CD4-positive, alpha-beta T cell treated with Interleukin-6 at 100 ng/mL for 8 hours (primary cell): ENCODE data around the gene PSME3.

Experiments used
- DNase-seq: peaks from one replicate; pipeline ENCODE4 v3.0.0-alpha.2; 2020; ENCODE audit warnings: mixed read lengths, low spot score

PSME3 gene, protein sequence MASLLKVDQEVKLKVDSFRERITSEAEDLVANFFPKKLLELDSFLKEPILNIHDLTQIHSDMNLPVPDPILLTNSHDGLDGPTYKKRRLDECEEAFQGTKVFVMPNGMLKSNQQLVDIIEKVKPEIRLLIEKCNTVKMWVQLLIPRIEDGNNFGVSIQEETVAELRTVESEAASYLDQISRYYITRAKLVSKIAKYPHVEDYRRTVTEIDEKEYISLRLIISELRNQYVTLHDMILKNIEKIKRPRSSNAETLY

DNA sequence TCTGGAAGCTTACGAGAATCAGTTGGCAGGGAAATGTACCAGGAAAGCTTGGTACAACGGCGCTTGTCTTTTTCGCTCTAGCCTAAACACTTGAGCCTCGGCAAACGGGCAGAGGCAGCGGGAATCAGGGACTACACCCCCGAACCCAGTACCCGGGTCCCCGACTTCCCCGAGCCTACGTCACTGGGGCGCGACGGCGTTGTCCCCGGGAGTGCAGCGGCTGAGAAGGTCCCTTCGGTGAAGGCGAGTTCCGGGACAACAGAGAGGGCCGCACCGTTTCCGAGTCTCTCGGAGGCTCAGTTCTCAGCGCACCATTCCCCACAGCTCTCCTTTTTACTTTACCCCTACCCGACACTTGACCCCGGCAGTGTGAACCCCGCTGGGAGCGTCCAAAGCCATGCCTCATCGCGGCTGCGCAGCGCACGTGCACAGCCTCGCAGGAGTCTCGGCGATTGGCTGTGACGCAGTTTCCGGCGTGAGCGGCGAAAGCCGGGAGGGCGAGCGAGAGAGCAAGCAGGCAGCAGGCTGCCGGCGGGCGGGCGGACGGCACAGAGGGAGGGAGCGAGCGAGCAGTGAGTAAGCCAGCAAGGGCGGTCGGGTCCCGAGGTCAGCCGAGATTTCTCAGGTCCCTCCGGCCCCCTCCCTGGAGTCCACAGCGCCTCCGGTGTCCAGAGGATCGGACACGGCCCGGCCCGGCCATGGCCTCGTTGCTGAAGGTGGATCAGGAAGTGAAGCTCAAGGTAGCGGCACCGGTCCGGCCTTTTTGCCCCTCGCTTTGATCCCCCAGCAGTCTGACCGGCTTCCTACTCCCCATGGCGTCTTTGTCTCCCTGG, at the start of gene PSME3:
Gene PSME3 (plus strand): TSS at position 464 of the 833 bp plus-strand sequence. CDS start 235 bp downstream, at position 699.
- peak; percentile 83 for DNase-seq

DNA sequence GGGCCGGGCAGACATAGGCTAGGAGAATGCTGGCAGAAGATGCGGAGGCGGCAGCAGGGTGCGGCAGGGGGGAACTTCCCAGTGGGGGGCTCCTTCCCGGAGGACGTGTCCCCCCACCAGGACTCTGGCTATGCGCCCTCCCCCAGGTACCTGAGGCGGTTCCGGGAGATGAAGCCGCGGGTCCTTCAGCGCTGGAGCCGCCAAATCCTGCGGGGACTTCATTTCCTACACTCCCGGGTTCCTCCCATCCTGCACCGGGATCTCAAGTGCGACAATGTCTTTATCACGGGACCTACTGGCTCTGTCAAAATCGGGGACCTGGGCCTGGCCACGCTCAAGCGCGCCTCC, 49.4 kb upstream of the PSME3 start:
- no peak for DNase-seq

DNA sequence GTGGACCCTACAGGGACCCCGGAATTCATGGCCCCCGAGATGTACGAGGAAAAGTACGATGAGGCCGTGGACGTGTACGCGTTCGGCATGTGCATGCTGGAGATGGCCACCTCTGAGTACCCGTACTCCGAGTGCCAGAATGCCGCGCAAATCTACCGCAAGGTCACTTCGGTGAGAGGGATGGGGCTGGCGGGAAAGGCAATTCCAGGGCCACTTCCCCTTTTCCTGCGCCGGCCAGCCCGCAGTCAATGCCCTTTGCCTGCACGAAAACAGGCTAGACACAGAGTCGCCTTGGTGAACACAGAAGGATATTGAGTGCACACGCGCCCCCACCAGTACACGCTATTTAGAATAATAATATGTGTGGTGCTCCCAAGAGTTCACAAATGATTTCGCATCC, 48.8 kb upstream of the PSME3 start:
- no peak for DNase-seq

DNA sequence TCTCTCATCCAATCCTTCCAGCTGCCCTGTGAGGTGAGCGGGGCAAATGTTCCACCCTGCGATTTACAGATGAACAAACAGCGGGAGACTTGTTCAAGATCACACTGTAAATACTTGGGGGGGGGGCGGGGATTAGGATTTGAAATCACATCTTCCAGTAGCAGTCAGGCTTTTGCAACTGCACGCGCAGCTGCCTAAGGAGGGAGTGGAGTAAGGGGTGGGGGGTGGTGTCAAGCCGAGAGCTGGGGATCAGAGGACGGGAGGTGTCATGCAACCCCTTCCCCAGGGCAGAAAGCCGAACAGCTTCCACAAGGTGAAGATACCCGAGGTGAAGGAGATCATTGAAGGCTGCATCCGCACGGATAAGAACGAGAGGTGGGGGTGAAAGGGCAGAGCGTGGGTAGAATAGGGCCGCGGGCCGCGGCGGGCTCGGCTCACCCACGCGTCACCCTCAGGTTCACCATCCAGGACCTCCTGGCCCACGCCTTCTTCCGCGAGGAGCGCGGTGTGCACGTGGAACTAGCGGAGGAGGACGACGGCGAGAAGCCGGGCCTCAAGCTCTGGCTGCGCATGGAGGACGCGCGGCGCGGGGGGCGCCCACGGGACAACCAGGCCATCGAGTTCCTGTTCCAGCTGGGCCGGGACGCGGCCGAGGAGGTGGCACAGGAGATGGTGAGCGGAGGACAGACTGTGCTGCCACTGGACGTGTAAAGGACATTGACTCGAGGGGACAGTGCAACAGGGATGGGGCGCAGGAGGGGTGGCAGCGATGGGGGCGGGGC, 48.2 kb upstream of the PSME3 start:
- no peak for DNase-seq

DNA sequence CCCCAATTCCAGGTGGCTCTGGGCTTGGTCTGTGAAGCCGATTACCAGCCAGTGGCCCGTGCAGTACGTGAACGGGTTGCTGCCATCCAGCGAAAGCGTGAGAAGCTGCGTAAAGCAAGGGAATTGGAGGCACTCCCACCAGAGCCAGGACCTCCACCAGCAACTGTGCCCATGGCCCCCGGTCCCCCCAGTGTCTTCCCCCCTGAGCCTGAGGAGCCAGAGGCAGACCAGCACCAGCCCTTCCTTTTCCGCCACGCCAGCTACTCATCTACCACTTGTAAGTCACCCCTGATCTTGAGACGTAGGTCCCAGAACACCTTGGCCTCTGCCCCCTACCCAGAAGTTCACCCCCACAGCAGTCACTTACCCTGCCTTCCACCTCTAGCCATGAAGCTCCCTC, 45.9 kb upstream of the PSME3 start:
- DNase-seq, result no peak

DNA sequence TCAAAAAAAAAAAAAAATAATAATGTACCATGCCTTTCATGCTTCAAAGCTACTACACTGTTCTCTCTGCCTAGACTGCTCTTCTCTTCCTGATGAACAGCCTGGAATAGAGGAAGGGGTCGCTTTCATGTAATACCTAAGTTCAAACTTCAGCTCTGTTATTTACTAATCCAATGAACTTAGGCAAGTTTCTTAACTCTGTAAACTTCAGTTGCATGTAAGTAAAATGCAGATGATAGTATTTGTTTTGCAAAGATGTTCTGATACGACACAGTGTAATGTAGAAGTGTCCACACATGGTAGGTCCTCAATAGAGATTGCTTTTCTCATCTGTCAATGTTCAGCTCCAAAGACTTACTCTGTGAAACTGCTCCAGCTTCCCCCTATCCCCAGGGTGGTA, 41.2 kb upstream of the PSME3 start:
- DNase-seq, result no peak

DNA sequence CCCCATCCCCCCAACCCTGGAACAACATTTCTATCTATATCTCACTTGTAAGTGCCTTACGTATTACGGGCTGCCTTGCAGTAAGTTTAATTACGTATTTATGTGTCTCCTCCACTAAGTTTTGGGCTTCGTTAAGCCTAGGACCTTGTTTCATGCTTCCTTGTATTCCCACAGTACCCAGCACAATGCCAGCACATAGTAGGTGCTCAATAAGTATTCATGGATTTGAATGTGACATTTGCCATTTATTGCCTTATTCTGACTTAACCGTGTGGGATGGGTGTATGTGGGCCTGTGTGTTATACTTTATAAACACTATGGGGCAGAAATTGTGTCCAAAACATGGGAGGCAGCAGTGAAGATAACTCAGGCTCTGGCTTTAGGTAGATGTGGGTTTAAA, 40.7 kb upstream of the PSME3 start:
- DNase-seq, result no peak

DNA sequence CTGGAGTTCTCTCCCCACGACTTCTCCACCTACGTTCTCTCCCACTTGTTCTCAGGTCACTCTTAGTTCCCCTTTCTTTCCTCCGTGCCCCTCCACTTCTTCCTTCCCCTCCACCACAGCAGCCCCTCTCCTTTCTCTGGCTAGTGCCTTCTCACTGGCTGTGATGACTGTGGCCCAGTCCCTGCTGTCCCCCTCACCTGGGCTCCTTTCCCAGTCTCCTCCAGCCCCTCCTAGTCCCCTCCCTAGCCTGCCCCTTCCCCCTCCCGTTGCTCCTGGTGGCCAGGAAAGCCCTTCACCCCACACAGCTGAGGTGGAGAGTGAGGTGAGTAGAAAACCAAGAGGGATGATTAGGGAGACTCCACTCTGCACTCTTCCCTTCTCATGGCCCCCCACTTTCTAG, 38.1 kb upstream of the PSME3 start:
- DNase-seq, result no peak

DNA sequence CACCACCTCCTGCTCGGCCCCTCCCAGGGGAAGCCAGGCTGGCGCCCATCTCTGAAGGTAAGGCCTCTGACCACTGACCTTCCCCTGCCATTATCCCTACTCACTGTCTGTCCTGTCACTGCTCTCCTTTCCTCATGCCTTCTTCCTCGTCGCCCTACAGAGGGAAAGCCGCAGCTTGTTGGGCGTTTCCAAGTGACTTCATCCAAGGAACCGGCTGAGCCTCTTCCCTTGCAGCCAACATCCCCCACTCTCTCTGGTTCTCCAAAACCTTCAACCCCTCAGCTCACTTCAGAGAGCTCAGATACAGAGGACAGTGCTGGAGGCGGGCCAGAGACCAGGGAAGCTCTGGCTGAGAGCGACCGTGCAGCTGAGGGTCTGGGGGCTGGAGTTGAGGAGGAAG, 37.7 kb upstream of the PSME3 start:
- DNase-seq, result no peak

DNA sequence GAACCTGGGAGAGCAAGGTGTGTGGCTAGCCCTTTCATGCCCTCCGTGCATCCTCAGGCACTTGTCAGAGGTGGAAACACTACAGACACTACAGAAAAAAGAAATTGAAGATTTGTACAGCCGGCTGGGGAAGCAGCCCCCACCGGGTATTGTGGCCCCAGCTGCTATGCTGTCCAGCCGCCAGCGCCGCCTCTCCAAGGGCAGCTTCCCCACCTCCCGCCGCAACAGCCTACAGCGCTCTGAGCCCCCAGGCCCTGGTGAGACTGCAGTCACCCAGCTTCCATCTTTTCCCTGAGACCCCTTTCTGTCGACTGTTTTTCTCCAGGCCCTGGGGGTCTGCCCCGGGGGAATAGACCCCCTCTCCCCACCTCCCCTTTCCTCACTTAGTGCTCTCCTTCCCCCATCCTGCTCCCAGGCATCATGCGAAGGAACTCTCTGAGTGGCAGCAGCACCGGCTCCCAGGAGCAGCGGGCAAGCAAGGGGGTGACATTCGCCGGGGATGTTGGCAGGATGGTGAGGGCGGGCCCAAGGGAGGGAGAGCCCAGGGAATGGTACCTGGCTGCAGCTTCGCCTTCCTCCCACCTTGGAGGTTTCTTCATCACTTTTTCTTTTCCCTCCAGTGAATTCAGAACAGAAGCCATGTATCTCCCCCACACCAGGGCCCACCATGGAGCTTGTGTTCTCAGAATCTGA, 37.0 kb upstream of the PSME3 start:
- no peak for DNase-seq

DNA sequence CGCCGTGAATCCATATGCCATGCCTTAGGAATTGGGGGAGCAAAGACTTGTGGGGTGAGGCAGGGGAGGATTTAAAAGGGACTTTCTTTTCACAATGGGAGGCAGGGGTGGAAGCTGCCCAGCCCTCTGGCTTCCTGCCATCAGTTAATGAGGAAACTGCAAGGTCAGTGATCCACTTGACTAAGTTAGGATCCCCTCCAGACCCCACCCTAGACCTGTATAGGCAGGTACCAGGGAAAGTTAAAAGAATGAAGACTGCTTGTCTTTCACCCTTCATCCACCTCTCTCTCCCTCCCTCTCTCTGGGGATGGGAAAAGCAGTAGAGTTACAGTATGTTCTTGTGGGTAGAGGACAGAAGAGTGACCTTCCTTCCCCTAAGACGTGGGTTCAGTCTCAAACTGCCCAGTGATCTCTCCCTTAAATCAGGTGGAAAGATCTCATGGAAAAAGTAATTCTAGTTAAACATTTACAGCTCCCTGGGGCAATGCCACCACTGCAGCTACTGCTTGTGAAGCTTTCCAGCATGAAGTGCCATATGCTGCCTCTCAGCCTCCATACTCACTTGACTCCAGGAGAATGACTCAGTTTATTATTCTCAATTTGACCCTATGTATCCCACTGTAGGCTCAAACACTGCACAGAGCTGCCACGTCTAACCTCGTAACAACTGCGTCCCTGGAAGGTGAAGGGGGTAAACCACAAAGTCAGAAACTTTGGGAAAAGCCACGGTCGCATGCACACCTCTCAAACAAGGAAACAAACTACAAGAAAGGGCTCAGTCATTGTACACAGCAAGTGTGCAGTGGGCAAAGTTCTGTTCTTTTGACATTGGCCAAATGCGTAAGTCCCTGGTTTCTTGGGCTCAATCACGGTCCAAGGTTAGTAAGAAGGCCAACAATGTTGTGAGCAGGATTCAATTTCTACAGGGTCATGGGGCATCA, 35.9 kb upstream of the PSME3 start:
- DNase-seq, result no peak

DNA sequence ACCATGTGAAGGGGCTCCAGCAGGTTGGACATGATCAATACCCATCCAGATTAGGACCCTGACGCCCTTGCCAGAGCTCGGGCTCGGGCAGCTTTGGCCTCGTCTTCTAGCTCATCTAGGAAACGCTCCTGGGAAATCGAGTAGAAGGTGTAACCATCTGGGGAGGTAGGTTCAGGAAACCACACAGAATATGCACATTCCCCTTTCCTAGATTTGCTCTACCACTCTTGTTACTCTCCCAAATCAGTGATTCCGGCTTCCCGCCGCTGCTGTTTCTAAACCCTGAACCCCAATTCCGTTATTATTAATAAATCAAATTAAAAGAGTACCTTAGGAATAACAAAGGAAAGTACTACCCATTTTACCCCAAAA, 35.2 kb upstream of the PSME3 start:
- DNase-seq, result no peak

DNA sequence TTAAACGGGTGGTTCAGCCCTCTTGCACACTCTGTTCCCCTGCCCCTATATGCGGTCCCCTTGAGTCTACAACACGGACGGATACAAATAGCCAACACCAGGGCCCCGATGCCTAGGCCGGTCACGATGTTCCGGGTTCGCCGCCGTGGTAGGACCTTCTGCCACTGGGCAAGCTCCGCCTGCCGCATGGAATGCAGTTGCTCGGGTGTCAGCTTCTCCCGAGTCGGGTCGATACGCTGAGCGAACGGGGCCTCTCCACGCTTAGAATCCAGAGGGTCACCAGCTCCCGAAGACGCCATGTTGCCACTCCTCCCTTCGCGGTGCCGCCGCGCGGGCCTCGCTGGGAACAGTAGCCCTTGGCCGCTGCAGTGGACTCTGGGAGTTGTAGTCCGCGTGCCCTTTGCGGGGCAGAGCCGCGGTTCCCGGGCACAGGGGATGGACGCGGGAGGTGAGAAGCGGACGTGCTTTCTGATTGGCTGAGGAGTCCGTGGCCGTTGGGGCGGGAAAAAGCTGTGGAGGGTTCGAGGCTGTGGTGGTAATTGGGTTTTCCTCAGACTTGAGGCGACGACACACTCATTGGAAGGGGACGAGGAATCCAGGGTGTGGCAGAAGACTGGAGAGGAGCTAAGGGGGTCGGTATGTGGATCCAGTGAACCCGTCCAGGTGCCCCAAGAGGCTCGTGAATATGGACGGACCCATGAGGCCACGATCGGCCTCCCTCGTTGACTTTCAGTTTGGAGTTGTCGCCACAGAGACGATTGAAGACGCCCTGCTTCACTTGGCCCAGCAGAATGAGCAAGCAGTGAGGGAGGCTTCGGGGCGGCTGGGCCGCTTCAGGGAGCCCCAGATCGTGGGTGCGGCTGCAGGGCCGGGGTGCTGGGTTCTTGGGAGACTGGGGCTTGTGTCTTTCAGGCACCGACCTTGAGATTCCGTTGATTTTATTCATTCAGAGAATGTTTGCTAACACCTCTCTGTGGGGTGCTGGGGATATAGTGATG, 34.5 kb upstream of the PSME3 start, which contains the start of the genes CNTD1 and COA3:
Gene CNTD1 (plus strand): TSS at position 479 of the 998 bp plus-strand sequence. CDS start 207 bp downstream, at position 686.
Gene COA3 (minus strand): TSS at position 322 of the 998 bp plus-strand sequence. CDS start 23 bp downstream, at position 299.
- DNase-seq, result peak; percentile 67

DNA sequence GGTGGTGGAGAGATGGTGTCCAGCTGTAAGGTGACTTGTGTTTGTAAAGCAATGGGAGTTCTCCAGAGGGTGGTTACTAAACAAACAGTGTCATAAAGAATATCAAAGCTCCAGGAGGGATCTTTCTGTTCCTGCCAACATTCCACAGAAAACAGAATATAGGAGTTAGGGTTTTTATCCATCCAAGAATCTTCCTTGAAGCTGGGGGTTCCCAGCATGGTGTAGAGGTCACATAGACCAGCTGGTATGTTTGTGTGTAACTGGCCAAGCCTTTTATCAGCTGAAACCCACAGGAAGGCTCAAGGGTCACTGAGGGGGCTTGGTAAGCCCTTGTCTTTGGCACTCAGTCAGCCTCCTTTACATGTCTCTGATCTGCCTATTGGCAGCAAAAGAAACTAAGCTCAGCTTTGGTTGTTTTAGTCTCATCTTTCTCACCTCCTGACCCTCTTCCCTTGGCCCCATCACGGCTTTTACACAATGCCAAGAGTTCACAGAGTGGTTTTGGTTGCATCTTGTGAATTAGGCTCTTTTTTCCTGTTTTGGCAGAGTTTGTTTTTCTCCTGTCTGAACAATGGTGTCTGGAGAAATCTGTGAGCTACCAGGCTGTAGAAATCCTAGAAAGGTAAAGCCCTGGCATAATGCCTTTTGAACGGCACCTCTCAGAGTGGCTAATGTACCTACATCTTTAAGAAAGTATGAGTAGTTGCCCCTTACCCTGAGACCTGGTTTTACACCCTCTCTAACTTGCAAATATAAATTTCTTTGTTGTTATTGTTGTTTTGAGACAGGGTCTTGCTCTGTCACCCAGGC, 29.9 kb upstream of the PSME3 start:
- no peak for DNase-seq

DNA sequence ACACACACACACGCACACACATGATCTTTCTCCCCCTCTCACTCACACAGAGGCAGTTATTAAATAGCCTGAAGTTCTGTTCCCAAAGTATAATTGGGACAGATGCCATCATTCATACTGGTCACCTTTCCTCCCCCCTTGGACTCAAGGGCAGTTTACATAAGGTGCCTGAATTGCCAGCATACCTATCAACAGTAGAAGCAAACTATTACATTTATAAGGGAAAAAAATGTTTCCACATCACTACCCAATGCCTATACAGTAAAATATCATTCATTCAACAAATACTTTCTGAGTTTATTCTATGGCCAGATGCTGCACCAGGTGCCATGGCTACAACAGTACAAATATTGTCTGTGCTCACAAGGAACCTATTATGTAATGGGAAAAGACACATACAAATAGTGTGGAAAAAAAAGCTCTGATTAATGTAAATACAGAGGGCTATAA, 28.3 kb upstream of the PSME3 start:
- no peak for DNase-seq

DNA sequence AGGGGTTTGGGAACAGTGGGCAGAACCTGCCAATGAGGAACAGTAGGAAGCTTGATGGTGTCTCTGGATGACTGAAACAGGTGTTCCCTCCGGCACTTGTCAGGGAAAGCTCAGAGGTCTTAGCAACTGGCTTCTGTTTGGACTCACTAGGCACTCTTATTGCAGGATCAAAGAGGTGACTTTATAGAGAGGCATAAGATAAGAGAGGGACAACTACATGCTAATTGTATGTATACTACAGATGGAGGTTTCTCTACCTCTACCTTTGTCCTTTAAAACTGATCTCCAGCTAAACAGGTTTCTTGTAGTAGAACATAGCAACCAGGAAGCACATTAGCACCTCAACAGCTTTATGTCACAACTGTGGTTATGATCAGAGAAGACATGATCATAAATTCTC, 26.9 kb upstream of the PSME3 start:
- DNase-seq, result no peak

DNA sequence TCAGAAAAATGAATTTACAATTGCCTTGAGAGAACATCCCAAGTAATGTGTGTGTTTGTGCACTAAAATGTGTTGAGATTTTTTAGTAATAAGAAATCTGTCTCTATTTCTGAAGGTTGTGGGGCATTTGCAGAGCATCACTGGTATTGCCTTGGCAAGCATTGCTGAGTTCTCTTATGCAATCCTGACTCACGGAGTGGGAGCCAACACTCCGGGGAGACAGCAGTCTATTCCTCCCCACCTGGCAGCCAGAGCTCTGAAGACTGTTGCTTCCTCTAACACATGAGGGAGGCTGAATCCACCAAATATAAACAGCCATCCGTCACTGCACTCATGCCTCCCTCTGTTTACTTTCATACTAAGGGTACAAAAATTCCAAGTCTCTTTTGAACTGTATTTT, 23.9 kb upstream of the PSME3 start:
- no peak for DNase-seq

DNA sequence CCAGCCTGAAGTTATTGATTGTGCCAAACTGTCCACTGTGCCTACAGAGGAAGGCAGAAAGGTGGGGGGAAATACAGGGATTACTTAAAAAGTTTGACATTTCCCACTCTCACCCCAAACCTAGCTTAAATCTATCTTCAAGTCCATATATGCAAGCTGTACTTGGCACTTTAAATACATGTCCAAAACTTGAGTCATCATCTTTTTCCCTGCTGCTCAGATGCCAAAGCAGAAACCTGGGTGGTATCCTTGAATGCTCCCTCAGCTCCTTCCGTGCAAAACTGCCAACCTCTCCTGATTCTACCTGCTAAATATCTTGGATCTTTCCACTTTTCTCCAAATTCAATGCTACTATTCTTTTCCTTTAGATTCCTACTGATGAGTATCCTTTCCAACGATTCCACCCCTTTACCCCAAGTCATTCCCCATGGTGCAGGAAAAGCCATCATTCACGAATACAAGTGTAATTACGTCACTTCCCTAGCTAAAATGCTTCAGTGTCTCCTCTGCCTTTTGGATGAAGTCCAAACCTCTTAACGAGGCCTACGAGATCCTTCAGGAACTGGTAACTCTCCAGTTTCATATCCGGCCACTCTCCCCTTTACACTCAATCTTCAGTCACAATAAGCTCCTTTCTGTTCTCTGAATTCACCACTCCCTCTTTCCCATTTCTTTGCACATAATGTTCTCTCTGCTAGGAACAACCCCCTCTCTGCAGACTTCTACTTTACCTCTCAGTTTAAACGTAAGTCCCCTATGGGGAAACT, 18.4 kb upstream of the PSME3 start:
- DNase-seq, result no peak
